Tibial nerve (tissue), 4 donors: ENCODE measurements around the gene RBM47. TPM values are rescaled to one million over a fixed set of nuclear protein-coding genes. Genes with fewer than 3 reads are reported as not detected.
A peak's percentile ranks its signal among the peaks of the same experiment; 100 is the strongest.

Experiments used
- DNase-seq, 2 donors: peaks; one replicate each; pipeline ENCODE4 v3.0.0-alpha.2; 2019; ENCODE audit warnings: low spot score in 2 of 2
- H3K27ac ChIP-seq, 4 donors: fragments of 200-600 bp; sonication (generic) in 3 of 4; one replicate each; pipeline ENCODE4 v1.5.1; 2017 to 2019; ENCODE audit warnings: mild to moderate bottlenecking in 1 of 4
- H3K27me3 ChIP-seq, 2 donors: fragments of 200-600 bp; sonication (generic) in 1 of 2; one replicate each; pipeline versions ENCODE4 v1.5.1 to v1.6.0; 2017 to 2019
- H3K36me3 ChIP-seq, 3 donors: fragments of 200-600 bp; sonication (generic); one replicate each; pipeline ENCODE4 v1.5.1; 2018 to 2019
- H3K4me1 ChIP-seq, 4 donors: fragments of 200-600 bp; sonication (generic) in 3 of 4; one replicate each; pipeline ENCODE4 v1.5.1; 2017 to 2019
- H3K4me3 ChIP-seq, 4 donors: fragments of 200-600 bp; sonication (generic) in 3 of 4; one replicate each; pipeline ENCODE4 v1.5.1; 2017 to 2019; ENCODE audit warnings: mild to moderate bottlenecking in 1 of 4, moderate library complexity in 1 of 4
- H3K9me3 ChIP-seq, 4 donors: fragments of 200-600 bp; sonication (generic) in 3 of 4; one replicate each; pipeline ENCODE4 v1.5.1; 2017 to 2019
- EP300 ChIP-seq, 2 donors: sonication (generic); formaldehyde crosslinking; IDR thresholded peaks; one replicate each; pipeline ENCODE4 v1.6.1; 2017; ENCODE audit warnings: antibody characterized with exemption in 2 of 2, mild to moderate bottlenecking in 1 of 2
- POLR2A ChIP-seq, 2 donors: fragments of 450-650 bp; IDR thresholded peaks; one replicate each; pipeline ENCODE4 v1.6.1; 2017; ENCODE audit warnings: antibody characterized with exemption in 2 of 2, mild to moderate bottlenecking in 2 of 2, moderate library complexity in 2 of 2
- WGBS, 2 donors: methylation state at CpG; one replicate each; pipeline ENCODE4 v1.1.5; 2018; 5-methylcytosine and 5-hydroxymethylcytosine counted together
- total RNA-seq, 4 donors: library from RNA; depleted of rRNA; stranded (reverse); fragments of >200 nt; gene quantifications; one replicate each; pipeline ENCODE4 v1.1.0, GENCODE V29; 2016
- TF ChIP-seq, protein P1 (sequence below), 5 experiments: fragments of 200-600 bp in 3 of 5; fragments of 450-650 bp in 2 of 5; sonication (generic) in 3 of 5; IDR thresholded peaks; one replicate each; pipeline ENCODE4 v1.5.1; 2016 to 2019; ENCODE audit warnings: antibody characterized with exemption in 5 of 5, mild to moderate bottlenecking in 3 of 5, moderate library complexity in 2 of 5

Gene RBM47
- total RNA-seq, 4 donors from 2014 or later: 22.8 to 93.9 (median 41.0) TPM

DNA sequence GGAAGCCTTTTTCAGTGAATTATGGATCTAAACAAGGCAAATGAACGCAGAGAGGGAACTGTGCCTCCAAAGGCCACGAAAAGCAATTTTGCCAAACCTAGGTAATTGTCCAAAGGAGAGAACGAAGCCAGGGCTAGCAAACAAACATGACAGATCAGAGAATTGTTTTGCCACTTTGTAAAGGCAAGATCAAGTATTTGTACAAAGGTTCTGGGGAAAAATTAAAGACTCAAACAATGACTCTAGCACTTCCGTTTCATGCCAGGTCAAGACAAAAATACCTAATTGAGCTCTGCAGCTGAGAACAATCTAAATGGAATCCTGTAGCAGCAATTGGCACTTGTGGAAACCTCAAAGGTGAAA lies 8.5 kb downstream of the RBM47 start:
- no peak overlapping the region for H3K4me3 ChIP-seq
- H3K36me3 ChIP-seq: no peaks in the 10 kb centered on the region
- peaks cover 0 to 2% (median 0%) of the 10 kb centered on the region in 4 donors for H3K4me1 ChIP-seq
- 50 to 58% methylated on average over 4 of the region's 4 CpGs for WGBS, 2 donors
- TF ChIP-seq, protein P1, sequence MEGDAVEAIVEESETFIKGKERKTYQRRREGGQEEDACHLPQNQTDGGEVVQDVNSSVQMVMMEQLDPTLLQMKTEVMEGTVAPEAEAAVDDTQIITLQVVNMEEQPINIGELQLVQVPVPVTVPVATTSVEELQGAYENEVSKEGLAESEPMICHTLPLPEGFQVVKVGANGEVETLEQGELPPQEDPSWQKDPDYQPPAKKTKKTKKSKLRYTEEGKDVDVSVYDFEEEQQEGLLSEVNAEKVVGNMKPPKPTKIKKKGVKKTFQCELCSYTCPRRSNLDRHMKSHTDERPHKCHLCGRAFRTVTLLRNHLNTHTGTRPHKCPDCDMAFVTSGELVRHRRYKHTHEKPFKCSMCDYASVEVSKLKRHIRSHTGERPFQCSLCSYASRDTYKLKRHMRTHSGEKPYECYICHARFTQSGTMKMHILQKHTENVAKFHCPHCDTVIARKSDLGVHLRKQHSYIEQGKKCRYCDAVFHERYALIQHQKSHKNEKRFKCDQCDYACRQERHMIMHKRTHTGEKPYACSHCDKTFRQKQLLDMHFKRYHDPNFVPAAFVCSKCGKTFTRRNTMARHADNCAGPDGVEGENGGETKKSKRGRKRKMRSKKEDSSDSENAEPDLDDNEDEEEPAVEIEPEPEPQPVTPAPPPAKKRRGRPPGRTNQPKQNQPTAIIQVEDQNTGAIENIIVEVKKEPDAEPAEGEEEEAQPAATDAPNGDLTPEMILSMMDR (IDR thresholded peaks at IDR 0.05): no peak
- TF ChIP-seq EP300 (IDR thresholded peaks at IDR 0.05): no peak
- no peak for TF ChIP-seq POLR2A (IDR thresholded peaks at IDR 0.05)
- H3K27me3 ChIP-seq: no peaks in the 10 kb centered on the region
- no peaks in the 10 kb centered on the region for H3K9me3 ChIP-seq
- peak overlapping the region in 3 of 4 donors; percentile 8 to 54 (median 25) for H3K27ac ChIP-seq
- DNase-seq: no peak

DNA sequence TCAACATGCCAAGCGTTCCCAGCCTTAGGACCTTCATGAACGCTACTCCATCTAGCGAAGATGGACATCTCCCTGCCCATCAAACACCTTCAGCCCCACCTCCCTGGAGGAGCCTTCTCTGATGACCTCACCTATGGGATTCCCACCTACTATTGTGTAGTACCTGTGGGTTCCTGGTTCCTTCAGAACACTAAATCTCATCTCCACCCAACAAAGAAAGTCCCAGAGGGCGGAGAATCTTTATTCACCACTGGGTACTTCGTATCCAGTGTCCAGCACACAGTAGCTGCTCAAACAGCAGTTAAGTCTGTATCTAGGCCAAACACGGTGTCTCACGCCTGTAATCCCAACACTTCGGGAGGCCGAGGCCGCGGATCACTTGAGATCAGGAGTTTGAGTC lies 10.1 kb downstream of the RBM47 start:
- no peaks in the 10 kb centered on the region for H3K36me3 ChIP-seq
- WGBS, 2 donors: 87 to 95% methylated on average over 11 of the region's 11 CpGs
- H3K27me3 ChIP-seq: no peaks in the 10 kb centered on the region
- no peak overlapping the region for H3K27ac ChIP-seq
- H3K4me1 ChIP-seq: no peaks in the 10 kb centered on the region
- DNase-seq: no peak
- TF ChIP-seq POLR2A (IDR thresholded peaks at IDR 0.05) (no peak), EP300 (IDR thresholded peaks at IDR 0.05) (no peak)
- TF ChIP-seq, protein P1 (IDR thresholded peaks at IDR 0.05): no peak
- H3K4me3 ChIP-seq: no peak overlapping the region
- H3K9me3 ChIP-seq: no peaks in the 10 kb centered on the region

DNA sequence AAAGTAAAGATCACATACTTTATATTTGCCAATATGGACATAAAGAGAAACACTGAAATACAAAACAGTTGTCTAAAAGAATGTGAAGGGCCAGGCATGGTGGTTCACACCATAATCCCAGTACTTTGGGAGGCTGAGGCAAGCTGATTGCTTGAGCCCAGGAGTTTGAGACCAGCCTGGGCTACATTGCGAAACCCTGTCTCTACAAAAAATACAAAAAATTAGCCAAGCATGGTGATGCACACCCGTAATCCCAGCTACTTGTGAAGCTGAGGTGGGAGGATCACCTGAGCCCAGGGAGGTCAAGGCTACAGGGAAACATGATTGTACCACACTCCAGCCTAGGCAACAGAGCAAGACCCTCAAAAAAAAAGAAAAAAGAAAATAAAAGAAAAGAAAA lies 11.8 kb downstream of the RBM47 start:
- H3K4me3 ChIP-seq: no peak overlapping the region
- no peaks in the 10 kb centered on the region for H3K4me1 ChIP-seq
- no peaks in the 10 kb centered on the region for H3K9me3 ChIP-seq
- no peaks in the 10 kb centered on the region for H3K27me3 ChIP-seq
- 87 to 89% methylated on average over 2 of the region's 2 CpGs for WGBS, 2 donors
- TF ChIP-seq POLR2A (IDR thresholded peaks at IDR 0.05) (no peak), EP300 (IDR thresholded peaks at IDR 0.05) (no peak)
- TF ChIP-seq, protein P1 (IDR thresholded peaks at IDR 0.05): no peak
- no peaks in the 10 kb centered on the region for H3K36me3 ChIP-seq
- no peak overlapping the region for H3K27ac ChIP-seq
- DNase-seq: no peak

DNA sequence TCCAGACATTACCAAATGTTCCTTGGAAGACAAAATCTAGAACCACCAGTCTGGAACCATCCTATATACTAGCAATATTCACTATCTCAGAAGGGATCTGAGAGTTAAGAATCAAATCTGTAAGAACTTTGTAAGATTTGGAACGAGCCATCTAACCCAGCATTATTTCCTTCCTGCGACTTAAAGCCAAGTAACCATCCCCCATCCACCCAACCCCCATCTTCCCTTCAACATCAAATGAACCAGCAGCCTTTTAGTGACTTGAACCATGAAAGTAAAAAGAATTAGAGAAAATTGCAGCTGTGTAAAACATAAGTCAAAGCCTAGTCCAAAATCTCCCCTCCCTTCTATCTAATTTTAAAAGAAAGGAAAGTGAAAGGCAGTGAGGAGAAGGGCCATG lies 15.6 kb downstream of the RBM47 start:
- Histone ChIP-seq H3K4me1 (no peaks in the 10 kb centered on the region), H3K36me3 (no peaks in the 10 kb centered on the region)

DNA sequence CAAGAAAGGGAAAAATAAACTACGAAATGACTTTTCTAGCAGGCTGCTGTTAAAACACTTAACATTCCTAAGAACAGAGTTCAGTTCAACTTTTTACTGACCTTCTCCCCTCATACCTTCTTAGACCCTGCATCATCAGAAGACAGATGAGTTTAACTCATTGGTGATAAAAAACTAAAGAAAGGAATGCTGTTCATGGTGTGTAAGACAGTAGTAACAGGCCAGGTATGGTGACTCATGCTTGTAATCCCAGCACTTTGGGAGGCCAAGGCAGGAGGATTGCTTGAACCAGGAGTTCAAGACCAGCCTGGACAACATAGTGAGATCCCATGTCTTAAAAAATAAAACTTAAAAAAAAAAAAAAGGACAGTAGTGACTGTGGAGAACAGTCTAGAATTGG lies 16.2 kb downstream of the RBM47 start:
- no peak for DNase-seq
- Histone ChIP-seq H3K36me3 (no peaks in the 10 kb centered on the region), H3K9me3 (no peaks in the 10 kb centered on the region), H3K4me1 (no peaks in the 10 kb centered on the region), H3K27ac (no peak overlapping the region), H3K4me3 (no peak overlapping the region), H3K27me3 (no peaks in the 10 kb centered on the region)
- 28 to 53% methylated on average over 1 of the region's 1 CpG for WGBS, 2 donors
- no peak for TF ChIP-seq EP300 (IDR thresholded peaks at IDR 0.05)
- TF ChIP-seq, protein P1 (IDR thresholded peaks at IDR 0.05): no peak
- TF ChIP-seq POLR2A (IDR thresholded peaks at IDR 0.05): no peak

More for the DNA sequence above, 15.6 kb downstream of the RBM47 start:
- Histone ChIP-seq H3K9me3 (no peaks in the 10 kb centered on the region), H3K27ac (no peak overlapping the region), H3K4me3 (no peak overlapping the region), H3K27me3 (no peaks in the 10 kb centered on the region)
- TF ChIP-seq, protein P1 (IDR thresholded peaks at IDR 0.05): no peak
- TF ChIP-seq POLR2A (IDR thresholded peaks at IDR 0.05): no peak
- TF ChIP-seq EP300 (IDR thresholded peaks at IDR 0.05): no peak
- no peak for DNase-seq
- 61 to 63% methylated on average over 2 of the region's 2 CpGs for WGBS, 2 donors
